ENCODE measurements around the gene PLCL2.

- no peak for TF ChIP-seq EZH2 (IDR thresholded peaks at IDR 0.05)
- TF ChIP-seq POLR2AphosphoS5 (IDR thresholded peaks at IDR 0.05; ENCODE audit: borderline replicate concordance, low read depth, low read length) = no peak
These were observed 165.8 kb downstream of the PLCL2 start for GRCh38 chr3:17050506-17050905.

Measured in SK-N-MC (cell line).